Measurements from ENCODE around the gene CCDC30.
"Not testable (repeated sequence)": the region's sequence is repeated elsewhere in the genome, so short reads cannot be mapped to it uniquely, and the experiment has no call there.

The CCDC30 gene

GRCh38 chr1:42660907-42661500 is 197.9 kb downstream of the CCDC30 start:
- DNase-seq: no peak

- DNase-seq: no peak
Observed at GRCh38 chr1:42669936-42670335, 206.8 kb downstream of the CCDC30 start.

- no peak for DNase-seq
Observed at GRCh38 chr1:42670425-42670824, 207.3 kb downstream of the CCDC30 start.

GRCh38 chr1:42674214-42674613 is 211.1 kb downstream of the CCDC30 start:
- no peak for DNase-seq

- no peak for DNase-seq
Observed at GRCh38 chr1:42674682-42675081, 211.6 kb downstream of the CCDC30 start.

DNA sequence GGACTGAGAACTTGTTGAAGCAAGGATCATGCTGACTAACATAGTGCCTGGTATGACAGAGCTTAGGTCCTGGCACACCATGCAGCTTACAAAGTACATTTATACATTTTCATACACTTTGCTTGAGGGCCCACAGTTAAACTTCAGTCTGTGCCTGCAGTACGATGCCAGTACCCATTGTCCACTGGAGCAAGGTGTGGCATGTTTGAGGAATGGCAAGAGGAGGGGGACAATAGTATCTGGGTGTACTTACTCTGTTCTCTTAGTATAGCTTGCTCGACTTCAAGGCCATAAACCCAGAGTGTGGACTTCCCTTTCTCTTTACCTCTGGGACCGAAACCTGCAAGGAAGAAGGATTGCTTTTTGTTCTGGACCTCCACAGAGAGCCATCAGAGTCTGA is 212.4 kb downstream of the CCDC30 start:
- no peak for DNase-seq

- DNase-seq: no peak
Observed at GRCh38 chr1:42676534-42677087, 213.5 kb downstream of the CCDC30 start.

DNA sequence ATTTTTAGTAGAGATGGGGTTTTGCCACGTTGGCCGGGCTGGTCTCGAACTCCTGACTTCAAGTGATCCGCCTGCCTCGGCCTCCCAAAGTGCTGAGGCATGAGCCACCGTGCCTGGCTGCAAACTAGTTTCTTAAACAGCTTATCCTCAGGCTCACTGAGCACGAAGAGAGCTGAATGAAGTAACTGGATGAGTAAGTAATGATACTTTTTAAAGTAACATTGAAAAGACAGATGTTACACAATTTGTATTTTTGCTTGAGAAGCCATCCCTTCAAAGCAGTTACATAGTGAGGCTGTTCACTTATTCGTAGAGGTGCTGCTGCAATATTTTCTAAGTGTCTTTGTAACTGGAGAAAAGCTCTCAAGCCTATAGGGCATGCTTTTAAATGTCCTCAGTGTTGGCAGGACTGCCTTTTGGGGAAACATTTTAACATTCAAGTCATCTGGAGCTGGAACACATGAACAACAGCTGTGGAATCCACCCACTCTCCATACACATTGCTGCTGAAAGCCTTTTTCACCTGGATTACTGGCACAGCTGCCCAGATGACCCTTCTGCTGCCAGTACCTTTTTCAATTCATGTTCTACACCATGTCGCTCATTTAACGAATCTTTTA is 216.4 kb downstream of the CCDC30 start:
- no peak for DNase-seq

DNA sequence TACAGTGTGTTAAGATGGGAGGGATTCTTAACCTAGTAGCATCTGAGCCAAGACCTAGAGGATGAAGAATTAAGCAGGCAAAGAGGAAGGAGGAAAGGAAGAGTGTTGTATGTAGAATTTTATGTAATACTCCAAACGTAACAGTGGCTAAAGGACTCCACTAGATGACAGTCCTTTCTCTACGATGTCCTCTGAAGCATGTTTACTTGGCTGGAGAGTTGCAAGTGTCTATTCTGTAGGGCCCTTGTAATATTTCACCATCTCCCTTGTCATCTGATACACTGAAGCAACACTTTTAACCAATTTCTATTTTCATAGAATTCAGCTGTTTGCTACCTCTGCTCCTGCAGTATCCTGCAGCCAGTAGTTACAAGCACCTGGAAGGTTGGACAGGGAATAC is 217.0 kb downstream of the CCDC30 start:
- DNase-seq: no peak

GRCh38 chr1:42680921-42681683 is 218.0 kb downstream of the CCDC30 start:
- DNase-seq: peak; percentile 4

DNA sequence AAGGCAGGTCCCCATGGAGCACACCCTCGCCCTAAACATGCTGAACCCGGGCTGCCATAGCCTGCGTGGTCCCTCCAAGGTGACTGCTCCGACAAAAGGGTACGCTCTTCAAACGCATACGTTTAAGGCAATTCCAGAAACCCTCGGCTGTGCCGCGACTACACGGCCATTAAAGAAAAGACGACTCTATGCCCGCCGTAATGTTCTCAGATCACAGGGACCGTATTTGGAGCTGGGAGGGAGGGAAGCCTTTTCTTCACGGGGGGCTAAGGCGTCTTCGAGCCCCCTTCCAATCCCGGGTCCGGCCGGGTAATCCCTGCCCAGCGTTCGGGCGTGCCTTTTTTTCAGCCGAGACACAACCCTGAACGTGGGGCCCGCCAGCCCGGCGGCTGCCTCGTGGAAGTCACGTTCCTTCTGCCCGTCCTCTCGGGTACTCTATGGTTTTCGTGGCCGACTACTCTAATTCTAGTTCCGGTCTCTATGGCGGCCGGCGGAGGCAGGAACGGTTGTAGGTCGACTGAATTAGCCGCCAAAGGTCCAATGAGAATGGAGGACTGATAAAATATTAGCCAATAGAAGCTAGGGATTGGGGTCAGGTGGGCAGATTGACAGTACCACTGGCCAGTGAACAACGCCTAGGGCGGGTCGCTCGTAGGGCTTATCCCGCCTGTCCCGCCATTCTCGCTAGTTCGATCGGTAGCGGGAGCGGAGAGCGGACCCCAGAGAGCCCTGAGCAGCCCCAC is 218.8 kb downstream of the CCDC30 start, which contains the start of gene YBX1:
Gene YBX1, plus strand, starts transcription at position 678 of the 743 bp plus-strand sequence. CDS start 148 bp downstream, outside the sequence.
- DNase-seq: peak; percentile 94

DNA sequence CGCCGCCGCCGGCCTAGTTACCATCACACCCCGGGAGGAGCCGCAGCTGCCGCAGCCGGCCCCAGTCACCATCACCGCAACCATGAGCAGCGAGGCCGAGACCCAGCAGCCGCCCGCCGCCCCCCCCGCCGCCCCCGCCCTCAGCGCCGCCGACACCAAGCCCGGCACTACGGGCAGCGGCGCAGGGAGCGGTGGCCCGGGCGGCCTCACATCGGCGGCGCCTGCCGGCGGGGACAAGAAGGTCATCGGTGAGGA is 219.3 kb downstream of the CCDC30 start:
- not testable (repeated sequence) for DNase-seq

DNA sequence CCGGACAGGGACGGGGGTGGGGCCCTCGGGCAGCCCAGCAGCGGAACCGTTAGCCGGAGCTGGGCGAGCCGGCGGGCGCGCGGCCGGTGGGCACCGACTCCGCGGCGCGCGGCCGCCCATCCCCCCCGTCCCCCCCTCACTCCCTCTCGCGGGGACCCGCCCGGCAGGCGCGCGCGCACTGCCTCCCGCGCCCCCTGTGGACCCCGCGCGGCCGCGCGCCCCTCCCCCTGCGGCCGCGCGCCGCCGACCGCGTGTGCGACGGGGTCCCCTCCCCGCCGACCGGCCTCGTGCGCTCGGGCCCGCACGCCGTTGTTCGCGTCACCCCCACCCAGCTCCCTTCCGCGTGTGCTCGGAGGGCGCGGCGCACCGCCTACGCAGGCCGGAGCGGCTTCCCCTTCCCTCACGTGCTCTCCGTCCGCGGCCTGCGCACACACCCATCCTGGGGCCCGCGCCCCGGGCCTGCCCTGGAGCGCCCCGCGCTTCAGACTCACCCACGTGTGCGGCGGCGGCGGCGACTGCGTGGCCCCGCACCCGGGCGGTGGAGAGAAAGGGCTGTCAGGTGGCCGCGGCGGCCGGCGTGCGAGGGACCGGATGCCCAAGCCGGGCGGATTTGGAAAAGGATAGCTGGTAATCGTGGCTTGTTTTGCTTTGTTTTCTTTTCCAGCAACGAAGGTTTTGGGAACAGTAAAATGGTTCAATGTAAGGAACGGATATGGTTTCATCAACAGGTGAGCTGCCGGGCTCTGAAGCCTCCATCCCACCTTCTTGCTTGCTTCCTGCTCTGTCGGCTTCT is 219.8 kb downstream of the CCDC30 start:
- peak; percentile 69 for DNase-seq

DNA sequence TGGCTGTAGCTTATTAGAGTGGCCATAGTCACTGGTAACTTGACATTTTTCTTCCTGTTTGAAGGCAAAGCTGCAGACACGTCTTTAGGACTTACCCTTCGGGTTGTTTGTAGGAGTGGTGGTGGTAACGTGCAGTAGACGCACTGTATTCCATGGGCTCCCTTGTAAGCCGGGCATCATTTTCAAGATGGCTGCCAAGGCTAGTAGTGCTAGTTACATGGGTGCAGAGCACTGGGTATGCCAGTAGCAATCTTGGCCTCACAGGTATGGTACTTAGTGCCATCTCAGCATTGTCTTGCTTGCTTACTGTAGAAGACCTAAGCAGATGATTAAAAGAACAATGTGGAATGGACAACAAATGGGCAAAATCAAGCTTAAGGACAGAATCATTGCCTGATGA is 221.1 kb downstream of the CCDC30 start:
- peak; percentile 7 for DNase-seq

- no peak for DNase-seq
Observed at GRCh38 chr1:42686418-42686817, 223.3 kb downstream of the CCDC30 start.

- DNase-seq: no peak
Observed at GRCh38 chr1:42689912-42690311, 226.8 kb downstream of the CCDC30 start.

DNA sequence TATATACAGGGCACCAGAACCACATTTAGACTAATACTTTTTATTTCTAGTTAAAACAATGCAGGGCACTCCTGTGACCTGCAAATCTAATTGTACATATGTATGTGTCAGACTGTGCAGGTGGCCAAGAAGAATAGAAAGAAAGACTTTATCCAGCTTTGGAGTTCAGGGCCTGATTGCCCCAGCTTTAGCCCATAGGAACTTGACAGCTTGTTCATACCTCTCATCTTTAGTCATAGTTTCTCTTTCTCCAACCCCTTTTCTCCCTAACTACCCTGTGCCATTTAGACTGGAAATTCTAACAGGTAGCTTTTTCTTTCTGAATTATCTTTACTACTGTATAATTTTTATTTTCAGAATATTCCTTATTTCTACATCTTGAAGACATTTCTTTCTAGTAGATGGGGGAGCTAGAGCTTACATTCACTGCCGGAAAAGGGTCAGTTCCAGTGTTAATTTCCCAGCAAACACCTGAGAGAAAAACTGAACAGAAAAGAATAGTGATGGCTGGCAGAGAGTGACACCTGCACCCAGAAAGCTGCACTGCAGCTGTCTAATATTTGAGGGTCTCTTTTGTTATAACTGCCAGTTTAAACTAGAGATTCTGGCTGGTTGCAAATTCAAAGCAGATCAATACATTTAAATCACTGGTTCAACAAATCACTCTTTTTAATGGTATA is 227.5 kb downstream of the CCDC30 start:
- DNase-seq: no peak

DNA sequence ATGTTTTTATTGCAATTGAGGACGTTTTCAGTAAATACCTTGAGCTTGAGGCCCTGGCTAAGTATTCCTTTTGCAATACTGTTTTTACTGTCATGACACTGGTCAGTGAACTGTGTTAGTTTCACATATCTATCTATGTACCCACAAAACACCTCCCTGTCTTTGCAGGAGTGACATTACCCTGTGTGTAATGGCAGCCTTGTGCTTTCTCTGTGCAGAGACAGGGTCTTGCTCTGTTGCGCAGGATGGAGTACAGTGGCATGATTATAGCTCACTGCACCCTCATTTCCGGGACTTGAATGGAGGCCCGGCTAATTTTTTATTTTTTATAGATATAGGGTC is 228.0 kb downstream of the CCDC30 start:
- no peak for DNase-seq

- no peak for DNase-seq
Observed at GRCh38 chr1:42692461-42692860, 229.4 kb downstream of the CCDC30 start.

- DNase-seq: no peak
Observed at GRCh38 chr1:42692911-42693310, 229.8 kb downstream of the CCDC30 start.

DNA sequence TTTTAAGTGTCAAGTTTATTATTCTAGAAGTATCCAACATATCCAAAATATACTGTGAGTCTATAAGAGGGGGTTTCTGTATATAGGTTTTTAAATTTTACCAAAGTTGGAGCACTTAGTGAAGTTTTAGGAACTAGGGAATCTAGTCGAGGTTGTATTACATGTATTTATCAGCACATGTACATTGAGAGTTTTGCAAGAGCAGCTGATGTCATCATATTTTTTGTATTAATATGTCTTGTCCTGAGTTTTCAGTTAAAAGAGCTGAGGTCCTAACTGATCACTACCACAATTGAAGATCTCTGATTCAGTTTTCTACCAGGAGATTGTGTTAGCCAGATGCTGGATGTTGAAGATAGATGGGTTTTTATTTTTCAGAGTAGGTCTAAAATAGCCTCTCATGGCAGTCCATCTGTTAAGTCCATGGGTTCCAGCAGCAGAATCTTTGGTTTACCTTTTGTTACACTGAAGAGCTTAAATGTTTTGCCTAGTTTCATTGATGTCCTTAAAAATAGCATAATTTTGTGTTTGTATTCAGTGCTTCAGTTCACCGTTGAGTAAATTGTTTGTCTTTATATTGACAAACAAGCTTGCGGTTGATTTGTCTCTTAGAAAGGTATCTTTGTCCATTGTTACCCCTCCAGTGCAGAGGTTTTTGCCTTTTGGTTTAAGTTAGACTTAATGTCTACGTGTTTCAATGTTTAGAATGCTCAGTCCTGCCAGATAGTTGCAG is 235.2 kb downstream of the CCDC30 start:
- no peak for DNase-seq

All from stimulated activated CD4-positive, alpha-beta T cell treated with anti-CD3 and anti-CD28 coated beads, Interleukin-4, amount 100 ng/mL, for 1 hour (primary cell).